GM19463 (cell line): ENCODE measurements around the gene AGGF1.
"Not testable (repeated sequence)": the region's sequence is repeated elsewhere in the genome, so short reads cannot be mapped to it uniquely, and the experiment has no call there.

ENCODE experiments used
- ATAC-seq: cut with Tn5 transposase; IDR thresholded peaks from one replicate; pipeline ENCODE4 v1.9.1; 2021; ENCODE audit warnings: mild to moderate bottlenecking, moderate library complexity; ENCODE audit not compliant: unreplicated experiment

AGGF1 gene

DNA sequence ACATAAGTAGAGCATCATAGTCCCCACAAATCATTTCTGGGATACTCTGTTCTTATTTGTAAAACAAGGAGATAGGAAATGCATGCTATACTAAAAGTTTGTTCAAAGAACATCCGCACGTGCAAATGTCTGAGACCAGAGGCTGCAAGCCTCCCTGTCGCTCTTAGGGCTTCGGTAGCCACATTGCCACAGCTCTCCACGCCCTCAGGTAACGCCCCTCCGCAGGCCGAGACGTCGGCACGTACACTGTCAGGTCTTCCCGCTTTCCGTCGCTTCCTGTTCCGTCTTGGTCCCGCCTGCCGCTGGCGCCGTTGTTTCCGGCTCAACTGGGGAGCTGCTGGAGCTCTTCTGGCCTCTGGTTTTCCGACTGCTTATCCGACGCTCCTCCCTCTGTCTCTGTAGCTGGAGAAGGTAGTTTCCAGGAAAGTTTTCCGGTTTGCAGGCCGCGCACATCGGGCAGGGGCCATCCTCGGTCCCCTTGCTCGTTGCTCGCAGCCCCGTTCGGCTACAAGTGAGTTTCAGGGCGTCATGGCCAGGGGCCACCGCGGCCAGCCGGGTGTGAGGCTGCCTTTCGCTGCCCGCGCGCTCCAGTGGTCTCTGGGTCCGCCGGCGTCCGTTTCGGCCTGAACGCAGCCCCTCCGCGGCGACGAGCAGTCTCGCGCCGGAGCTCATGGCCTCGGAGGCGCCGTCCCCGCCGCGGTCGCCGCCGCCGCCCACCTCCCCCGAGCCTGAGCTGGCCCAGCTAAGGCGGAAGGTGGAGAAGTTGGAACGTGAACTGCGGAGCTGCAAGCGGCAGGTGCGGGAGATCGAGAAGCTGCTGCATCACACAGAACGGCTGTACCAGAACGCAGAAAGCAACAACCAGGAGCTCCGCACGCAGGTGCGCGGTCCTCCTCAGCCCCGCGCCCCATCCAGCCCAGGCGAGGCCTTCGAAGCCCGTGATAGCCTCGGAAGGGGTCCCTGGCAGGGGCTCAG is at the start of gene AGGF1:
TSS of gene AGGF1 (plus strand) at position 308 of the 975 bp plus-strand sequence. CDS start at position 671, 363 bp downstream.
- peak; percentile 100 for ATAC-seq

- ATAC-seq = no peak
Observed at GRCh38 chr5:76980518-76981144, 49.6 kb upstream of the AGGF1 start.

DNA sequence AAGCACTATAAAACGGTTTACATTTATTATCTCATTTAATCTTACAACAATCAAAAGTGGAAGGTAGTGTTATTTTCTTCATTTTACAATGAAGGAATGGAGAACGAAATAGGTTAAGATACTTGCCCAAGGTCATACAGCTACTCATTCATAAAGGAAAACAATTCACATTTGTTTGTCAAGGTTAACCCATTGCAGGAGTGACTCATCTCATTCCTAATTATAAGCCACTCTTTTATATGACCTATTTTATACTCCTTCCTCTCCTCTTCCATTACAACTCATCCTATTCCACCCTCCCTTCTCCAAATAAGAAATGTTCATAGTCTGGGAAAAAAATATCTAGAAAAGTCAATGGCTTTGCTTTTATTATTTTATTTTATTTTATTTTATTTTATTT is 47.8 kb upstream of the AGGF1 start:
- no peak for ATAC-seq

DNA sequence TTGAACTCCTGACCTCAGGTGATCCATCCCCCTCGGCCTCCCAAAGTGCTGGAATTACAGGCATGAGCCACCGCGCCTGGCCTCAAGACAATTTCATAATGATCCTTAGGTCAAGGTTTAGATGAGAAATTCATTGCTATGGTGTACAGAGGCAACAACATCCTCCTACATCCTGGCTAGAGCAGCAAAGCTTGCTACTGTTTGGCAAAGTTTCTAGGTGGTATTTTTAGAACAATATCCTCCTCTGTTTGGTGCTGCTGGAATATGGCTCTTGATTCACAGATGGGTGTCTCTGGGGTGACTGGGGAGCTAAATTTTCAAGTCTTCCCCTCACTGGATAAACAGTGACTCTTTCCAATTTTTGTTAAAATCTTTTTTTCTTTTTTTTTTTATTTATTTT is 46.7 kb upstream of the AGGF1 start:
- no peak for ATAC-seq

DNA sequence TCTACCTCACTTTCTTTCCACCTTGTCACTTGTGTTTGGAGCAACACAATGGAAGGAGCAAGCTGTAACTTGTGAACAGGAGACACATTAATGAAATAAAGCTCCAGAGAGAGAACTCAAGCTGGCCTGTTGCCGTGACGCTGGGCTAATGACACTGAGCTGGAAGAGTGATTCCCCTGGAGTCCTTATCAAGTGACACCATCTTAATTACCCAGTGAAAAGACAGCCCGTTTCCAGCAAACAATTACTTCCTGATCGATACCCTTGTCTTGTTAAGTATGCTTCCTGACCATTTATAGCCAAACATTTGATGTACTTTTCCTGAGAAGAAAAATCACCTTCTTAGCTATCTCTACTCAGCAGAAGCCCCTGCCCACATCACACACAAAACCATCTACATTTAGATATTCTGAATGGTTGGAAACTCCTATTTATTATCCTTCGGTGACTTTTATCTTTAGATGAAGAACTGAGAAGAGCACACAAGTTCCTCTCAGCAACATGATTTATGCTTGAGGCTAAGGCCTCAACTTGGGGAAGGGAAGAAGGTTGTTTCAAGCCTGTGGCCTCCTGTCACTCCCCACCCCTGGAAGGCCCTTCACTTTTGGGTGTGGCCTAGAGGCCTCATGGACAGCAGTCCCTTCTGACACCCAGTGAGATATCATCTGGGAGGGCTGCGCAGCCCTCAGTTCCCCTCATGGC is 43.2 kb upstream of the AGGF1 start:
- ATAC-seq = no peak

DNA sequence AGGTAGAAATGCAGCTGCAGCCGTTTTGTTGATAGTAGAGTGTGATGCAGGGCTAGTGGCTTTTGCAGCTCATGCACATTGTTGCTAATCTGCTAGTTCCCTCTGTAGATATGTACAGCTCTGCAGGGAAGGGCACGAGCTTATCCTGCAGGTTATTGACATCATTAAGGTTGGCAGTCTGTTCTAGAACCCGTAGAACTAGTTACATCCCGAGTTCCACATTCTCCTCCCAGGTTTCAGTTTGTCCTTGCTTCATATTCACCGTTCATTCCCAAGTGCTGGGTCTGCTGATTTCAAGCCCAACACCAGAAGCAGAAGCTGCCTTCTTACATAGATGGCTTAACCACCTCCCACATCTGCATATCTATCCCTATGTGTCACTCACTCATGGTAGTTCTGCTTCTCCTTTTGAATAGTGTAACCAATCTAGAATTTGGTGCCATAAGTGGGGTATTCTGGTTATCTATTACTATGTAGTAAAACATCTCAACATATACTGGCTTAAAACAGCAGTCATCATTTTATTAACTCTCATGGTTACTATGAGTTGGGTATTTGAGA is 39.2 kb upstream of the AGGF1 start:
- no peak for ATAC-seq

GRCh38 chr5:76993436-76993835 is 36.8 kb upstream of the AGGF1 start:
- not testable (repeated sequence) for ATAC-seq

DNA sequence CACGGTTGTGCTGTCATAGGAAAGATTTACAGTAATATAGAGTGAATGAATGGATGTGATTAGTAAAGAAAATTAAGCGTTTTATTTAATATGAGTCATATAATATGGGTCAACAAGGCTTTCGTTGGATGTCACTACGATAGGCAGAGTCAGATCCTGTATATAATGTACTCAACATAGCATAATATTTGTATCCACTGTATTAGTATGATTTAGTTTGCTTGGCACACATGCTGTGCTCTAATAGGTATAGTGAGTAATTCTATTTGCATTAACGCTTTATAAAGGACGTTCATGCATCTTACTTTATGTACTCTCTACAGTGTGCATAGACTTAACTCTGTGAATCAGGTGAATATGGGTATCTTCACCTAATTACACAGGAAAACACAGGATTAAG is 35.9 kb upstream of the AGGF1 start:
- ATAC-seq = no peak

DNA sequence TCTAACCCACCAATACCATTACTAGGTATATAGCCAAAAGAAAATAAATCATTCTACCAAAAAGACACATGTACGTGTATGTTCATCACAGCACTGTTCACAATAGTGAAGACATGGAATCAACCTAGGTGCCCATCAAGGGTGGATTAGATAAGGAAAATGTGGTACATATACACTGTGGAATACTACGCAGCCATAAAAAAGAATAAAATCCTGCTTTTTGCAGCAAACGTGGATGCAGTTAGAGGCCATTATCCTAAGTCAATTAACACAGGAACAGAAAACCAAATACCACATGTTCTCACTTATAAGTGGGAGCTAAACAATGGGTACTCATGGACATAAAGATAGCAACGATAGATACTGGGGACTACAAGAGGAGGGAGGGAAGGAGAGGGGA is 32.0 kb upstream of the AGGF1 start:
- not testable (repeated sequence) for ATAC-seq

DNA sequence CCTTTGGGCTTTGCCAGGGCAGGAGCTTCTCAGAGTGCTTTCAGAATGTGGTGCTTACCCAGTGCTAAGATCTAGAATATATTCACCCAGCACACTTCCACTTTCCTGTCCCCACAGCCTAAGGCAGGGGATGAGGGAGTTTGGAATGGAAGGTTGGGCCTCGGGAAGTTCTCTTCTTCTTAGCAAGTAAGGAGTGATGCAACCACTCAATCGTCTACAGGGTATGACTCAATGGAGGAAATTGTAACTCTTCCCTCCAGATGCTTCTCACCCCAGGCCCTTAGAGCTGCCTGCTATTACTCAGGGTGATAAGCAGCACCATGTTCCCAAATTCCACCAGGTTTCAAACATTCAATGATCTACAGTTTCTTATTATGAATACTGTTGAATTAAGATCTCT is 30.8 kb upstream of the AGGF1 start:
- ATAC-seq = no peak

- no peak for ATAC-seq
Observed at GRCh38 chr5:77003246-77003645, 27.0 kb upstream of the AGGF1 start.

- ATAC-seq = no peak
Observed at GRCh38 chr5:77006124-77006523, 24.1 kb upstream of the AGGF1 start.

DNA sequence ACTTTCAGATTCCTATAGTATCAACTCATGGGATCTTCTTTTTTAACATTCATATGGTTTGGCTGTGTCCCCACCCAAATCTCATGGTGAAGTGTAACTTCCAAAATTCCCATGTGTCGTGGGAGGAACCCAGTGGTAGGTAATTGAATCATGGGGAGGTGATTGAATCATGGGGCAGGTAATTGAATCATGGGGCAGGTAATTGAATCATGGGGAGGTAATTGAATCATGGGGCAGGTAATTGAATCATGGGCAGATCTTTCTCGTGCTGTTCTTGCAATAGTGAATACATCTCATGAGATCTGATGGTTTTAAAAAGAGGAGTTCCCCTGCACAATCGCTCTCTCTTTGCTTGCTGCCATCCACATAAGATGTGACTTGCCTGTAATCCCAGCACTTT is 21.8 kb upstream of the AGGF1 start:
- ATAC-seq = no peak

DNA sequence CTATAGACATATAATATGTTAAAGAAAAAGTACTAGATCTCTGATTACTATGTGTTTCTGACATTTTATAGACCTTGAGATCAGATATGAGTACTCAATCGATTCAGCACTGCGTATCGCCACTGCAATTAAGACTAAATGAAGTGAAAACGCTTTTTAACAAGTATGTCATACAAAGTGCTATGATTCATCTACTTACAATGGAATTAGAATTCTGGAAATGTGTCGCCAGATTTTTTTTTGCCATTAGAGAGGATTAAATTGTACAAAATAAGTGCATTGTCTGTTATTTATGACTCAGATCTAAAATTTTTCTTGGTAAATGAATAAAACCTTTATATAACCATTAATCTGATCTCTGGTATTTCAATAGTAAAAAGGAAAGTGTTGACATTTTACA is 20.0 kb upstream of the AGGF1 start:
- no peak for ATAC-seq

DNA sequence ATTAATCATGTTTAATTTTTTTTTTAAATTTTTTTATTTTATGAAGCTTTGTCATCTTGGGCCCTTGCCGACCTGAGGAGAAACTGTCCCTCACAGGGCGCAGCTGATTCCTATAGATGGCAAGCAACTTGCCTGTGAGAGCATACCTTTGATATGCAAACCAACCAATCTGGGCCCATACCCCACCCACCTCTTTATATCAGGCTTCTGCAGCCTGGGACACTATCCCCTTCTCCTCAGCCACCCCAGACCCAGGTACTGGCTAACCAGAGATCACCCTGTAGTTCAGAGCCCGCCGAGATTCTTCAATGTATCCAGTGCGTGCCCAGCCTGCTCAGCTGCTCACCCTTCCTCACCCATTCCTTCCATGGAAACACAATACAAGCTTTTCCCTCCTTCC is 18.7 kb upstream of the AGGF1 start:
- no peak for ATAC-seq

DNA sequence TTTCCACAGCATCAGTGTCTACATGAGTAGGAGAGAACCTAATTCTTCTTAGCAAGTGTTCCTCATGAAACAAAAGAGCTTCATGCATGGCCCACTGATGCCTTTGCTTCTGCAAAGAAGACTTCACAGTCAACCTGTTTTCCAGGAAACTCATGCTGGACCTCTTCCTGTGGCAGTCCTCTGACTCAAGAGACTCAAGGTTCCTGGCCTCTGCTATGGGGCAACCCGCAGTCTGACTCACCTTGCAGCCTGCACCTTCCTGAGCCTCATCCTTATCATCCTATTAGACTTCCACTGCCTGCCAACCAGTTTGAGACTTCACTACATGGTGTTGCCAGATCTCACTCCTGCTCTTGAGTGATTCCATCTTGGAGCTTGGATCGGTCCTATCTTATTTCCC is 17.6 kb upstream of the AGGF1 start:
- no peak for ATAC-seq

- ATAC-seq = no peak
Observed at GRCh38 chr5:77015938-77016569, 14.2 kb upstream of the AGGF1 start.

DNA sequence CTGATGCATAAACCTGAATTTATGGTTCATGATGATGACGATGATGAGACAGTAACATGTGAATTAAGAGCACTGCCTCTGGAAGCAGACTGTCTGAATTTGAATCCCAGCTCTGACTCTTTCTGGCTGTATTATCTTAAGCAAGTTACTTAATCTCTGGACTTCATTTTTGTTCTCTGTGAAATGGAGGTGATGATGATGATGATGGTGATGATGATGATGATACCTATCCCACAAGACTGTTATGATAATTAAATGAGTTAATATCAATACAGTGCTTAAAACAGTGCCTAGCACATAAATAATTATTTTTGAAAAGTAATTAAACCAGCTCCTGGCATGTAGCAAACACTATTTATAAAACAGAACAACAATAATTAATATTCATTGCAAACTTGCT is 13.2 kb upstream of the AGGF1 start:
- ATAC-seq = no peak

- ATAC-seq = no peak
Observed at GRCh38 chr5:77017668-77018067, 12.5 kb upstream of the AGGF1 start.

DNA sequence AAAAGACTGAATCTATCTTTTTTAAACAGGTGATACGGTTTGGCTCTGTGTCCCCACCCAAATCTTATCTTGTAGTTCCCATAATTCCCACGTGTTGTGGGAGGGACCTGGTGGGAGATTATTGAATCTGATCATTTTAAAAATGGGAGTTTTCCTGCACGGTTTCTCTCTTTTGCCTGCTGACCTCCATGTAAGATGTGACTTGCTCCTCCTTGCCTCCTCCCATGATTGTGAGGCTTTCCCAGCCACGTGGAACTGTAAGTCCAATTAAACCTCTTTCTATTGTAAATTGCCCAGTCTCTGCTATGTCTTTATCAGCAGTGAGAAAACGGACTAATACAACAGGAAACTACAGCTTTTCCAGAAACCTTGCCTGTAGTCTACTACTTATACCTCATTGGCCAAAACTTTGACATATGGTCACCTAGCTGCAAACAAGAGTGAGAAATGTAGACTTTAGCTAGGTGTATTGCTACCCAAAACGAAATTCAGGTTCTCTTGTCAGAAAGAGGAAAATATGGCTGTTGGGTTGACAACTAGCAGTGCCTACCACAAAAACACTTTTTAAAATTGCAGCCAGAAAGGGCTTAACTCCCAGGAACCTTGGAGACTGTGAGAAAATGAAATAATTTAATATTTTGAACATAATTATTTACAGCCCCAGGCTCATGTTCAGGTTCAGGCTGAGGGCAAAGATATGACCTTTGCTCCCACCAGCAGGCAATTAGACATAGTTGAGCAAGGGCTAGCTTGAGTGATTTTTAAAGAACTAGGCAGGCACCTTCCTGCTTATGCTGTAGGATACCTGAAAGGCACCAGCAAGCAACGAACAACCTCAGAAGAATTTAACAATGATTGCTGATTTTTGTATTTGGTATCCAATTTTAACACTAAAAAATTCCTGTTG is 7.4 kb upstream of the AGGF1 start:
- ATAC-seq = no peak
